ENCODE measurements around the gene SFTPB.
"Not testable (repeated sequence)": the region's sequence is repeated elsewhere in the genome, so short reads cannot be mapped to it uniquely, and the experiment has no call there.

Gene SFTPB

GRCh38 chr2:85628658-85629057 is 39.3 kb downstream of the SFTPB start:
- no peak for FAIRE-seq
- DNase-seq (ENCODE audit: insufficient read length, low spot score) = no peak
- no peak for TF ChIP-seq CTCF (IDR thresholded peaks at IDR 0.05; ENCODE audit: insufficient read depth, missing control alignments)

- no peak for DNase-seq (ENCODE audit: insufficient read length, low spot score)
- no peak for FAIRE-seq
- no peak for TF ChIP-seq CTCF (IDR thresholded peaks at IDR 0.05; ENCODE audit: insufficient read depth, missing control alignments)
Measured at GRCh38 chr2:85623991-85624390, 44.0 kb downstream of the SFTPB start.

GRCh38 chr2:85621338-85621737 is 46.7 kb downstream of the SFTPB start:
- DNase-seq (ENCODE audit: insufficient read length, low spot score) = no peak
- TF ChIP-seq CTCF (IDR thresholded peaks at IDR 0.05; ENCODE audit: insufficient read depth, missing control alignments) = no peak
- no peak for FAIRE-seq

DNA sequence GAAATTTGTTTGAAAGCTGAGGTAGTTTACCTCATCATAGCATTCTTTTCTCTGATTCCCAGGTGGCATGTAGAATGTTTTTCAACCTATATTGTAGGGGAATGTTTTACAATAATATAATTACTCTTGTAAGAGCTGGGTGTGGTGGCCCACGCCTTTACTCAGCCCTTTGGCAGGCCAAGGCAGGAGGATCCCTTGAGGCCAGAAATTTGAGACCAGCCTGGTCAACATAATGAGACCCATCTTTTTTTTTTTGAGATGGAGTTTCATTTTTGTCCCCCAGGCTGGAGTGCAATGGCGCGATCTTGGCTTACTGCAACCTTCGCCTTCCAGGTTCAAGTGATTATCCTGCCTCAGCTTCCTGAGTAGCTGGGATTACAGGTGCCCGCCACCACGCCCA is 48.4 kb downstream of the SFTPB start:
- FAIRE-seq (no peak), DNase-seq (ENCODE audit: insufficient read length, low spot score) (no peak)
- no peak for TF ChIP-seq CTCF (IDR thresholded peaks at IDR 0.05; ENCODE audit: insufficient read depth, missing control alignments)

DNA sequence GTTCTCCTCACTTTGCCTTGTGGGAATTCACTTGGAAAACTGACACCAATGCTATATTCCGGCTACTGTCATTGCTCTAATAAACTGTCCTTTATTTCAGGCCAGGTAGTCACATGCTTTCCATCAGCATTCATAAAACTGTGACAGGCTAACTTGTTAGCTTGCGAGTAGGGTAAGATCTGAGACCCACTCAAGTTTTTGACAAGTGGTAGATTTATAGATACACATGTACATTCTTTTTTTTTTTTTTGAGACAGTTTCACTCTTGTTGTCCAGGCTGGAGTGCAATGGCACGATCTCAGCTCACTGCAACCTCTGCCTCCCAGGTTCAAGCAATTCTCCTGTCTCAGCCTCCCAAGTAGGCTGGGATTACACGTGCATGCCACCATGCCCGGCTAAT is 50.3 kb downstream of the SFTPB start:
- not testable (repeated sequence) for DNase-seq (ENCODE audit: insufficient read length, low spot score)

GRCh38 chr2:85615413-85615728 is 52.6 kb downstream of the SFTPB start:
- no peak for DNase-seq (ENCODE audit: insufficient read length, low spot score)
- FAIRE-seq = no peak
- no peak for TF ChIP-seq CTCF (IDR thresholded peaks at IDR 0.05; ENCODE audit: insufficient read depth, missing control alignments)

More for the DNA sequence above, 50.3 kb downstream of the SFTPB start:
- FAIRE-seq = not testable (repeated sequence)

GRCh38 chr2:85614757-85615156 is 53.2 kb downstream of the SFTPB start:
- FAIRE-seq; DNase-seq (ENCODE audit: insufficient read length, low spot score): not testable (repeated sequence)

- FAIRE-seq = no peak
- no peak for DNase-seq (ENCODE audit: insufficient read length, low spot score)
- TF ChIP-seq CTCF (IDR thresholded peaks at IDR 0.05; ENCODE audit: insufficient read depth, missing control alignments) = no peak
Measured at GRCh38 chr2:85613717-85614515, 54.1 kb downstream of the SFTPB start.
